RWPE2 (cell line): ENCODE data around the gene ADGRG6.
A peak's percentile ranks its signal among the peaks of the same experiment; 100 is the strongest.

Source experiments
- ATAC-seq: fragments of 200-7000 bp; cut with Tn5 transposase; 3 replicates; pipeline ENCODE4 v1.9.1; 2021; ENCODE audit warnings: low read depth
- DNase-seq: peaks from one replicate; pipeline ENCODE4 v3.0.0-alpha.2; 2020; ENCODE audit warnings: low spot score
- H3K27ac ChIP-seq: fragments of 450-650 bp; 2 replicates; pipeline ENCODE4 v1.5.1; 2017; ENCODE audit warnings: mild to moderate bottlenecking; ENCODE audit not compliant: poor library complexity, severe bottlenecking
- H3K27me3 ChIP-seq: fragments of 250-450 bp; sonication (Bioruptor Pico); 2 replicates; pipeline ENCODE4 v1.5.1; 2021; ENCODE audit warnings: mild to moderate bottlenecking, moderate library complexity; ENCODE audit not compliant: insufficient read depth, poor library complexity, severe bottlenecking
- H3K36me3 ChIP-seq: fragments of 250-450 bp; sonication (Bioruptor Pico); 2 replicates; pipeline ENCODE4 v1.5.1; 2020; ENCODE audit warnings: low read depth, mild to moderate bottlenecking, moderate library complexity
- H3K4me1 ChIP-seq: fragments of 250-450 bp; sonication (Bioruptor Pico); 2 replicates; pipeline ENCODE4 v1.5.1; 2021; ENCODE audit warnings: mild to moderate bottlenecking, moderate library complexity; ENCODE audit not compliant: insufficient read depth, poor library complexity, severe bottlenecking
- H3K4me3 ChIP-seq: fragments of 250-450 bp; sonication (Bioruptor Pico); 2 replicates; pipeline ENCODE4 v1.5.1; 2021; ENCODE audit warnings: mild to moderate bottlenecking, moderate library complexity; ENCODE audit not compliant: severe bottlenecking
- H3K9me3 ChIP-seq: fragments of 250-450 bp; sonication (Bioruptor Pico); 2 replicates; pipeline ENCODE4 v1.5.1; 2021; ENCODE audit warnings: mild to moderate bottlenecking, moderate library complexity; ENCODE audit not compliant: severe bottlenecking
- CTCF ChIP-seq: fragments of 450-650 bp; IDR thresholded peaks from one replicate; pipeline ENCODE4 v1.5.1; 2017; ENCODE audit warnings: mild to moderate bottlenecking, moderate library complexity; ENCODE audit not compliant: poor library complexity, severe bottlenecking

Gene ADGRG6

DNA sequence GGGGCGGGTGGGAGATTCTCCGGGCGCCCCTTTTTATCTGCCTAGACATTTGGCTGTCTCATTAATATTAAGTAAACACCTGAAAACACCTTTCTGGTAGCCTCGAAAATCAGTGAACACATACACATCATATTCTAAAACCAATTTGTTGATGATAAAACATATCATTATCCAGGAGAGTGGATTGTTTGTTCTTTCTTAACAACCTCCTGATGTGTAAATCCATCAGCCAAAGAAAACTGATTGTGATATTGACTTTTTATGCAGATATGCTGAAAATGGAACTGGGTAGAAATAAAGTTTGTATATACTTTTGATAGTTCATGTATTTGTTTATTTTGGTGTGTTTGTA lies 75.7 kb downstream of the ADGRG6 start:
- no peak for DNase-seq
- Histone ChIP-seq H3K9me3 (no peaks in the 10 kb centered on the region), H3K4me3 (no peak overlapping the region), H3K27ac (peak overlapping the region; percentile 98), H3K36me3 (peaks cover 12% of the 10 kb centered on the region), H3K4me1 (peaks cover 71% of the 10 kb centered on the region), H3K27me3 (no peaks in the 10 kb centered on the region)
- no peak; the same call in 2 of the 3 replicates for ATAC-seq
- no peak for TF ChIP-seq CTCF

- DNase-seq (no peak), ATAC-seq (peak; percentile 43)
- no peaks in the 10 kb centered on the region for H3K27me3 ChIP-seq
- no peaks in the 10 kb centered on the region for H3K9me3 ChIP-seq
- no peak for TF ChIP-seq CTCF
- H3K4me1 ChIP-seq: peaks cover 63% of the 10 kb centered on the region
- H3K27ac ChIP-seq: peak overlapping the region; percentile 98
- H3K36me3 ChIP-seq: peaks cover 13% of the 10 kb centered on the region
- no peak overlapping the region for H3K4me3 ChIP-seq
Observed at GRCh38 chr6:142378138-142378875, 76.5 kb downstream of the ADGRG6 start.

- H3K9me3 ChIP-seq: no peaks in the 10 kb centered on the region
- ATAC-seq (no peak), DNase-seq (no peak)
- peaks cover 33% of the 10 kb centered on the region for H3K36me3 ChIP-seq
- no peak for TF ChIP-seq CTCF
- H3K4me1 ChIP-seq: peaks cover 64% of the 10 kb centered on the region
- H3K27ac ChIP-seq: no peak overlapping the region
- no peaks in the 10 kb centered on the region for H3K27me3 ChIP-seq
- no peak overlapping the region for H3K4me3 ChIP-seq
Observed at GRCh38 chr6:142380626-142381025, 78.8 kb downstream of the ADGRG6 start.

DNA sequence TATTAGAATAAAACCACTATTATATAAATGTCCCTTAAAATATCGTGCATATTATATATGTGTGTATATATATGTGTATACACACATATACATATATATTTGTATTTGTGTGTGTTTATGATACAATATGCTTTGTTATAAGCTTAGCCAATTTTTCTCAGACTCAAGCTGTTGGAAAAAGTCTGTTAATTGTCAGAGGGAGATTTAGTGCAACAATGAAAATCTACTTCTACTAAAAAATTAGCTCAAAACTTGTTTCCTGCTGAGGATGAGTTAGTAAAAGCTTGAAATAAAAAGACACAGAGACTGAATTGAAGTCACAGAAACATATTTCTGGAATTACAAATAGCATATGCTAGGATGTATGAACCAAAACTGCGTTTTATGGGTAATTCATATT lies 79.4 kb downstream of the ADGRG6 start:
- DNase-seq: no peak
- Histone ChIP-seq H3K27ac (no peak overlapping the region), H3K9me3 (no peaks in the 10 kb centered on the region), H3K36me3 (peaks cover 33% of the 10 kb centered on the region), H3K4me3 (no peak overlapping the region), H3K27me3 (no peaks in the 10 kb centered on the region), H3K4me1 (peaks cover 60% of the 10 kb centered on the region)
- no peak for ATAC-seq
- TF ChIP-seq CTCF: no peak

GRCh38 chr6:142381845-142382378 lies 80.1 kb downstream of the ADGRG6 start:
- ATAC-seq: no peak
- Histone ChIP-seq H3K27ac (no peak overlapping the region), H3K9me3 (no peaks in the 10 kb centered on the region), H3K4me1 (peaks cover 53% of the 10 kb centered on the region), H3K27me3 (no peaks in the 10 kb centered on the region), H3K4me3 (no peak overlapping the region), H3K36me3 (peaks cover 33% of the 10 kb centered on the region)
- no peak for DNase-seq
- TF ChIP-seq CTCF: no peak
